SJSA1 (cell line): Measurements from ENCODE around the gene WDR3. TPM values are rescaled to one million over a fixed set of nuclear protein-coding genes. Genes with fewer than 3 reads are reported as not detected.

Experiments
- DNase-seq, 2 experiments: peaks; one replicate each; pipeline ENCODE4 v3.0.0-alpha.2; 2015 to 2020; ENCODE audit warnings: low spot score in 2 of 2, low read depth in 1 of 2
- H3K27ac ChIP-seq: fragments of 250-450 bp; sonication (Bioruptor Pico); 2 replicates; pipeline ENCODE4 v1.5.1; 2020; ENCODE audit warnings: mild to moderate bottlenecking, moderate library complexity
- H3K27me3 ChIP-seq: fragments of 250-450 bp; sonication (Bioruptor Pico); replicated peaks from 2 replicates; pipeline ENCODE4 v1.5.1; 2020; ENCODE audit warnings: mild to moderate bottlenecking, moderate library complexity
- H3K36me3 ChIP-seq: fragments of 250-450 bp; sonication (Bioruptor Pico); 2 replicates; pipeline ENCODE4 v1.5.1; 2020; ENCODE audit warnings: mild to moderate bottlenecking
- H3K4me1 ChIP-seq: fragments of 250-450 bp; sonication (Bioruptor Pico); replicated peaks from 2 replicates; pipeline ENCODE4 v1.6.1; 2021; ENCODE audit warnings: mild to moderate bottlenecking
- H3K4me3 ChIP-seq: fragments of 250-450 bp; sonication (Bioruptor Pico); 2 replicates; pipeline ENCODE4 v1.5.1; 2020; ENCODE audit warnings: mild to moderate bottlenecking
- H3K9me3 ChIP-seq: fragments of 250-450 bp; sonication (Bioruptor Pico); replicated peaks from 2 replicates; pipeline ENCODE4 v1.5.1; 2020; ENCODE audit warnings: mild to moderate bottlenecking
- total RNA-seq: library from RNA; depleted of rRNA; stranded (reverse); fragments of >200 nt; shearing (Covaris generic); gene quantifications from 2 replicates; pipeline ENCODE4 v1.2.3, GENCODE V29; 2014; rRNA removed

Gene WDR3
- 22.9 and 31.7 TPM in 2 replicates for total RNA-seq

GRCh38 chr1:117929343-117930172 lies at the start of gene WDR3, which contains the start of gene GDAP2:
TSS of gene WDR3 (plus strand) at chr1:117929739. CDS start at chr1:117933320, 3,581 bp downstream.
TSS of gene GDAP2 (minus strand) at chr1:117929621. CDS start at chr1:117920357, 9,264 bp downstream.
- Histone ChIP-seq H3K4me1 (peaks cover 14% of the 10 kb centered on the region), H3K4me3 (peak within 1 kb of the TSS; percentile 77), H3K27me3 (no peaks in the 10 kb centered on the region), H3K36me3 (peaks cover 10% of the 10 kb centered on the region), H3K27ac (peak within 1 kb of the TSS; percentile 10; the same call in 1 of the 2 replicates), H3K9me3 (no peaks in the 10 kb centered on the region)
- peak; percentile 93 to 98 for DNase-seq

- no peak for DNase-seq
- no peaks in the 10 kb centered on the region for H3K27me3 ChIP-seq
- no peaks in the 10 kb centered on the region for H3K9me3 ChIP-seq
- H3K36me3 ChIP-seq, result peaks cover 19% of the 10 kb centered on the region
- no peak overlapping the region for H3K27ac ChIP-seq
- peaks cover 21% of the 10 kb centered on the region for H3K4me1 ChIP-seq
- no peak overlapping the region for H3K4me3 ChIP-seq
Measured at GRCh38 chr1:117883616-117884015, 45.9 kb upstream of the WDR3 start.

GRCh38 chr1:117886101-117886795 lies 43.3 kb upstream of the WDR3 start:
- Histone ChIP-seq H3K27me3 (no peaks in the 10 kb centered on the region), H3K27ac (peak overlapping the region; percentile 68), H3K4me3 (no peak overlapping the region), H3K9me3 (no peaks in the 10 kb centered on the region), H3K4me1 (peaks cover 21% of the 10 kb centered on the region), H3K36me3 (peaks cover 5% of the 10 kb centered on the region)
- DNase-seq, result peak in 1 of 2 experiments; percentile 50

GRCh38 chr1:117890452-117890851 lies 39.1 kb upstream of the WDR3 start:
- peaks cover 18% of the 10 kb centered on the region for H3K4me1 ChIP-seq
- no peak overlapping the region for H3K27ac ChIP-seq
- no peaks in the 10 kb centered on the region for H3K9me3 ChIP-seq
- H3K27me3 ChIP-seq, result no peaks in the 10 kb centered on the region
- peaks cover 8% of the 10 kb centered on the region; the same call in 1 of the 2 replicates for H3K36me3 ChIP-seq
- no peak for DNase-seq
- H3K4me3 ChIP-seq, result no peak overlapping the region

- no peaks in the 10 kb centered on the region for H3K27me3 ChIP-seq
- DNase-seq, result no peak
- no peaks in the 10 kb centered on the region for H3K9me3 ChIP-seq
- no peak overlapping the region for H3K4me3 ChIP-seq
- H3K36me3 ChIP-seq, result peaks cover 24% of the 10 kb centered on the region
- H3K4me1 ChIP-seq, result peaks cover 3% of the 10 kb centered on the region
- no peak overlapping the region for H3K27ac ChIP-seq
Measured at GRCh38 chr1:117892512-117892911, 37.0 kb upstream of the WDR3 start.

GRCh38 chr1:117894078-117894477 lies 35.5 kb upstream of the WDR3 start:
- Histone ChIP-seq H3K9me3 (no peaks in the 10 kb centered on the region), H3K4me1 (peaks cover 3% of the 10 kb centered on the region), H3K27ac (no peak overlapping the region), H3K36me3 (peaks cover 37% of the 10 kb centered on the region), H3K27me3 (no peaks in the 10 kb centered on the region), H3K4me3 (no peak overlapping the region)
- no peak for DNase-seq

GRCh38 chr1:117895482-117896114 lies 33.9 kb upstream of the WDR3 start:
- Histone ChIP-seq H3K36me3 (peaks cover 50% of the 10 kb centered on the region), H3K9me3 (no peaks in the 10 kb centered on the region), H3K27me3 (no peaks in the 10 kb centered on the region), H3K4me3 (no peak overlapping the region), H3K27ac (no peak overlapping the region), H3K4me1 (peaks cover 3% of the 10 kb centered on the region)
- DNase-seq, result peak; percentile 73 to 74

- DNase-seq, result peak in 1 of 2 experiments; percentile 16
Measured at GRCh38 chr1:117897551-117897950, 32.0 kb upstream of the WDR3 start.

GRCh38 chr1:117899801-117900200 lies 29.7 kb upstream of the WDR3 start:
- Histone ChIP-seq H3K27me3 (no peaks in the 10 kb centered on the region), H3K9me3 (no peaks in the 10 kb centered on the region), H3K27ac (no peak overlapping the region), H3K4me1 (peaks cover 3% of the 10 kb centered on the region), H3K4me3 (no peak overlapping the region), H3K36me3 (peaks cover 55% of the 10 kb centered on the region)
- no peak for DNase-seq

More at GRCh38 chr1:117897551-117897950, 32.0 kb upstream of the WDR3 start:
- Histone ChIP-seq H3K4me1 (peaks cover 3% of the 10 kb centered on the region), H3K9me3 (no peaks in the 10 kb centered on the region), H3K36me3 (peaks cover 54% of the 10 kb centered on the region), H3K4me3 (no peak overlapping the region), H3K27me3 (no peaks in the 10 kb centered on the region), H3K27ac (no peak overlapping the region)

- H3K27ac ChIP-seq, result no peak overlapping the region
- H3K4me3 ChIP-seq, result no peak overlapping the region
- no peaks in the 10 kb centered on the region for H3K27me3 ChIP-seq
- no peaks in the 10 kb centered on the region; the same call in 1 of the 2 replicates for H3K4me1 ChIP-seq
- H3K9me3 ChIP-seq, result no peaks in the 10 kb centered on the region
- no peak for DNase-seq
- H3K36me3 ChIP-seq, result peaks cover 56% of the 10 kb centered on the region
Measured at GRCh38 chr1:117902944-117903343, 26.6 kb upstream of the WDR3 start.

GRCh38 chr1:117904485-117904884 lies 25.1 kb upstream of the WDR3 start:
- no peaks in the 10 kb centered on the region for H3K4me1 ChIP-seq
- peaks cover 41% of the 10 kb centered on the region for H3K36me3 ChIP-seq
- no peak overlapping the region for H3K27ac ChIP-seq
- no peak overlapping the region for H3K4me3 ChIP-seq
- no peak for DNase-seq
- H3K27me3 ChIP-seq, result no peaks in the 10 kb centered on the region
- no peaks in the 10 kb centered on the region for H3K9me3 ChIP-seq

GRCh38 chr1:117905019-117905418 lies 24.5 kb upstream of the WDR3 start:
- no peak overlapping the region for H3K4me3 ChIP-seq
- H3K36me3 ChIP-seq, result peaks cover 38% of the 10 kb centered on the region
- no peak overlapping the region for H3K27ac ChIP-seq
- no peak for DNase-seq
- H3K4me1 ChIP-seq, result no peaks in the 10 kb centered on the region
- no peaks in the 10 kb centered on the region for H3K27me3 ChIP-seq
- no peaks in the 10 kb centered on the region for H3K9me3 ChIP-seq

- no peak for DNase-seq
- Histone ChIP-seq H3K27me3 (no peaks in the 10 kb centered on the region), H3K4me3 (no peak overlapping the region), H3K27ac (no peak overlapping the region), H3K9me3 (no peaks in the 10 kb centered on the region), H3K4me1 (no peaks in the 10 kb centered on the region), H3K36me3 (peaks cover 60% of the 10 kb centered on the region)
Measured at GRCh38 chr1:117911051-117911450, 18.5 kb upstream of the WDR3 start.
